GM21423 (cell line): ENCODE measurements around the gene MED12L.
"Not testable (repeated sequence)": the region's sequence is repeated elsewhere in the genome, so short reads cannot be mapped to it uniquely, and the experiment has no call there.

Experiments used
- ATAC-seq: cut with Tn5 transposase; IDR thresholded peaks from one replicate; pipeline ENCODE4 v1.9.1; 2021; ENCODE audit warnings: mild to moderate bottlenecking, moderate library complexity; ENCODE audit not compliant: unreplicated experiment

MED12L gene

GRCh38 chr3:151362751-151363174, 277.3 kb downstream of the MED12L start:
- ATAC-seq: no peak

DNA sequence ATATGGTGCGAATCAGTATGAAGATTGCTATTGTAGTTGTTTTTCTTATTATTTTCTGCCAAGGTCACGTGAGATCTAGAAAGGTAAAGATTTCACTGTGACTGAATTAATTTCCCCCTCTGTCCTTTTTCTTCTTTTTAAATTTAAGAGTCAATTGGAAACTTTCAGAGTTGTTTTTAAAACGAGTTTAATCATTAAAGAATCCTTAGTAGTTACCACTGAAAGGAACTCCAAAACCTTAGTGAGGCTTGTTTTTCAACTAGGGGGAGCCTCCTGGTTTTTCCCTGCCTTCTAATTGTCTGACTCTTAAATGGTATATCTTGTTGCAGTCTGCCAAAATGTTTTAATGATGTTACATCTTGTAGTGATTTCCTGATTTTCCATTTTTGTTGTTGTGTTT, 281.5 kb downstream of the MED12L start:
- ATAC-seq: no peak

GRCh38 chr3:151367448-151367847, 282.0 kb downstream of the MED12L start:
- no peak for ATAC-seq

- no peak for ATAC-seq
Measured at GRCh38 chr3:151371526-151371925, 286.1 kb downstream of the MED12L start.

GRCh38 chr3:151372063-151372820, 286.8 kb downstream of the MED12L start:
- ATAC-seq: no peak

DNA sequence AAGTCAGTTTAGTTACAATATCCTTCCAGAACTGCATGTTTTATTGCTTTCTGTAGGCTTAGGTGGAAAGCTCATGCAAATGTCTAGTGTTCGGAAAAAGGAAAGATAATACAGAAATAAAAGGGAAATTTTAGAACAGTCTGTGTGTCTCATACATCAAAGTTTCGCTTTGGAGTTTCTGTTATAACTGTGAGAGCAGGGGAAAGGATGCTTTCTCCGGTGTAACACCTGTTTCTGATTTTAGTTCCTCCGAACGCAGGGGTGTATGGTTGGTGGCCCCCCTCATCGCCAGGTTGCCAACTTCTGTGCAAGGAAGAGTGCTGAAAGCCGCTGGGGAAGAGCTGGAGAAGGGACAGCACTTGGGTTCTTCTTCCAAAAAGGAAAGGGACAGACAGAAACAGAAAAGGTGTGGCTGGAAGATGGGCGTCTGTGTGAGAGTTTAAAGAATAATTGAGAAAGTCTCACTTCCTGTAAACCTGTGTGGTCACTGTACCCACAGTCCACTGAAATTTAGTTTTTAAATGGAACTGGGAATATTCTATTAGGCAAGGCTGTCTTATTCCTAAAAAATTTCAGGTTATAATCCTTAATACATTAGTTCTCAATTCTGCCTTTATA, 292.4 kb downstream of the MED12L start:
- no peak for ATAC-seq

DNA sequence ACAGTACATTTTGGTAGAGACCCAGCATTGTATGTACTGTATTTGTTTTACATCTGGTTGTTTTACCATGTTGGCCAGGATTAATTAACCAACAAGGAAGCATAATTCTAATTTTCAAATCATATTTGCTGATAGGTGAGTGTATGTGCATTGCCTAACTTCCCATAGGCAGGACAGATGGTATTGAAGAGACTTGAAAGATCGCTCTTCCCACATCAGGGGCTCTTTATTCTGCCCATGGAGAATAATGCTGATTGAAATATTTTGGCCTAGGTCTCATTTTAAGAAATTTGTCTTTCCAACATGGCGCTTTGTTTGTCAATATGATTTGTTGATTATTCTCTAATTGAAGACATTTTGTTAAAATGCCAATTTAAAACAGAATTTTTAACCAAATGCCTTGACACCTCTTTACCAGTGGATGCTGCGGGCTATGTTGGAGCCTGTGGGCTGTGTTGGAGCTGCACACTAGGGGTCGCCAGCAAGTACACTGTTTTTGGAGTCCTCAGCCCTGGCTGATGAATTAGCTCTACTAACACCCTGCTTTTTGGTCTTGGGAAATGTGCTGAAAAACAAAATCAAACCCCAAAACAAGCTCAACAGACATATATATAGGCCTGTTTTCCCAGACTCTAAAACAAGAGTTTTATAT, 293.7 kb downstream of the MED12L start:
- ATAC-seq: no peak

DNA sequence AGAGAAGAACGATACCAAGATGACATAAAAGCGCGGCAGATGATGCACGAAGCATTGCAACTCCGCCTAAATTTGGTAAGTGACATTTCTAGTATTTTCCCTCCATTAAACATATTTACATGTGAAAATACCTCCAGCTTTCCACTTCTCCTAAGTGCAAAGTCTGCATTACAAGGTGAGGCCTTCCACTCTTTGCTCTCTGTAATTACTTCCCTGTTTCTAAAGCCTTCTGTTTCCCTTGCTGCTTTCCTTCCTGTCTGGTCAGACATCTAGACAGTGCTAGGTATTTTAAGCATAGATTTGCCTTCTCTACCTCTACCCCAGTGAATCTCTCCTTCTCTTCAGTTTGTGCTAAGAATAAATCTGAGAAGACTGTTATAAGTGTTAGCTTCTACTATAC, 297.2 kb downstream of the MED12L start:
- peak; percentile 41 for ATAC-seq

DNA sequence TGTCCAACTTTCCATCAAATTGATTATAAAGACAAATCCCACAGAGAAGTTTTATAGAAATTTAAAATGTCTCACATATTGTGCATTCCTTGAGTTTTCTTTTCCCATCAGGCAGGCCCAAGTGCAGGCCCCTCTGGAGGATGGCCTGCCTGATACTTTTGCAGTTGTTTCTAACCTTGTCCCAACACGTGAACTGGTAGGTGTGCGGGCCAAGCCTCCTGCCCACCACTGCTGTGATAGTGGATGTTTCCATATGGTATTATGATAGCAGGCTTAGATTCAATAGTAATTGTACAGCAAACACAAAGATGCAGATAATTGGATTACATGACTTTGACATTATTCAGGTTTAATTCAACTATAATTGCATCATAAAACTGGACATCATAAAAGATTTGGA, 297.6 kb downstream of the MED12L start:
- ATAC-seq: no peak

DNA sequence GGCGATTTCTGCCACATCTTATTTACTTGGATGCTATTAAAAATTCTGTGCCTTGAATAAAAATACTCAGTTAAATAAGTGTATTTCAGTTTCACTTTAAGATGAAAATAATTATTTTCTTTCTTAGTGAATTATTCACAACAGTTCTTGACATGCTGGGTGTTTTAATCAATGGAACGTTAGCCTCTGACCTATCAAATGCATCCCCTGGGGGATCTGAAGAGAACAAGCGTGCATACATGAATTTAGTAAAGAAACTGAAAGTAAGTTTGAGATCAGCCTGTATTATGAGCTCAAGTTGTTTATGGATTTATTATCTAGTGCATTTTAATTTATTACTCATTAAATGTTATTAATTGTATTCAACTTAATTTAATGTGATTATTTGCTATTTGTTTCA, 298.5 kb downstream of the MED12L start:
- ATAC-seq: peak; percentile 66

GRCh38 chr3:151384741-151385174, 299.3 kb downstream of the MED12L start, which contains the start of gene P2RY12:
P2RY12 (minus strand) TSS chr3:151384753; CDS start chr3:151338845, 45,908 bp downstream.
- no peak for ATAC-seq

DNA sequence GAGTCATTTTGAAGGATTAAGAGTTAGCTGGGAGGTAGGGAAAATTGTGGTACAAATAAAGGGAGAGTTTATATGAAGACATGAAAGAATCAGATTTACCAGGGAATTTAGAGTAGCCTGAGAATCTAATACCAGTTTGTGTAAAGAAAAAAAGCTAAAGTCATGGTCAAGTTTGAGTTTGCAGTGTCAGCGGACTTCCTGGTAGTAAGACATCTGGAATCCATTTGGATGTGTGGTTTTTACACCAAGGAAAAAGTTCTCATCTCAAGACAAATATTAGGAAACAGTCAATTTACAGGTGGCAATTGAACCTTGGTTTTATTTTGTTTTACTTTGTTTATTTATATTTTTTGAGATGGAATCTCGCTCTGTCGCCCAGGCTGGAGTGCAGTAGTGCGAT, 300.6 kb downstream of the MED12L start:
- no peak for ATAC-seq

DNA sequence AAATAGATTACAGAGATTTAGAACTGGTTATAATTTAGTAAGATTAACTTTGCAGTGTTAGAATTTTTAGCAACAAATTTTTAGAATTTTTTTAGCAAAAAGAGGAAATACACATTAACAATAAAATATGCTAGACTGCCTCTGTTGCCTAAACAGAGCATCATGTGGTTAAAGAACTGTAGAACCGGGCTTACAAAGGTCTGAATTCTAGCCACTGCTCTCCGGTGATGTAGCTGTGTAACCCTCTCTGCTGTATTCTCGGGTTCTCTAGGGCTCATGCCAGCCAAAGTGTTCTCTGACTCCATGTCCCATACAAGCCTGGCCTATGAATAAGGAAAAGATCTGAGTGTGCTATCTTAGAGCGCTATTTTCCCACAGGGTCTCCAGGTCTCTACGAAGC, 302.0 kb downstream of the MED12L start:
- no peak for ATAC-seq

DNA sequence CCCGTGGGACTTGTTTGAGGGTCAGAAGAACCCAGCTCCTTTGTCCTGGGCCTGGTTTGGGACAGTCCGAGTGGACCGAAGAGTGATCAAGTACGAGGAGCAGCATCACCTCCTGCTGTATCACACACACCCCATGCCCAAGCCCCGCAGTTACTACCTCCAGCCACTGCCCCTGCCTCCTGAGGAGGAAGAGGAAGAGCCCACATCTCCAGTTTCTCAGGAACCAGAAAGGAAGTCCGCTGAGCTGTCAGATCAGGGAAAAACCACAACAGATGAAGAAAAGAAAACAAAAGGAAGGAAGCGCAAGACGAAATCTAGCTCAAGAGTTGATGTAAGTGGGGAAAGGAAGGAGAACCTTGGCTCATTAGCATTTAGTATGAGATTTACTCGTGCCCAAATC, 302.4 kb downstream of the MED12L start:
- ATAC-seq: no peak

DNA sequence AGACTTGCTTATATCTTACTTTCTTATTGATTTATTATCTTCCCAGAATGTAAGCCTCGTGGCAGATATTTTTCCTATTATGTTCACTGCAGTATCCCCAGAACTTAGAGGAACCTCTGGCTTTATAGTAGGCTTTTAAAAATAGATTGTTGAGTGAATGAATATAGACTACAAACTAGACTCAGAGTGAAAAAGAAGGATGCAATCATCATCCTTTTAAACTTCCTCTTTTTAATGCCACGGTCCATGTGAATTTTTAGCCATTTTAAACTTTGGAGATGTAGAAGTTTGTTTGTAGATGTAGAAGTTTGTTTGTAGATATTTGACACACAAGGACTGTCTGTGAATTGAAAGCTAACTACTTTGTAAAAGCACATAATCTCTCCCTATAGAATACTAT, 306.3 kb downstream of the MED12L start:
- ATAC-seq: no peak

DNA sequence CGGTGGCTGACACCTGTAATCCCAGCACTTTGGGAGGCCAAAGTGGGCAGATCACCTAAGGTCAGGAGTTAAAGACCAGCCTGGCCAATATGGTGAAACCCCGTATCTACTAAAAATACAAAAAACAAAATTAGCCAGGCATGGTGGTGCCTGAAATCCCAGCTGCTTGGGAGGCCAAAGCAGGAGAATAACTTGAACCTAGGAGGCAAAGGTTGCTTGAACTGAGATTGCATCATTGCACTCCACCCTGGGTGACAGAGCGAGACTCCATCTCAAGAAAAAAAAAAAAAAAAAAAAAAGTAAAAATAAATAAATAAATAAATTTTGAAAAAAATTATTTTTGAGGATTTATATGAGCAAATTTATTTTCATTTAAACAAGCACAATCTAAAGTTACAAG, 306.7 kb downstream of the MED12L start:
- ATAC-seq: not testable (repeated sequence)

DNA sequence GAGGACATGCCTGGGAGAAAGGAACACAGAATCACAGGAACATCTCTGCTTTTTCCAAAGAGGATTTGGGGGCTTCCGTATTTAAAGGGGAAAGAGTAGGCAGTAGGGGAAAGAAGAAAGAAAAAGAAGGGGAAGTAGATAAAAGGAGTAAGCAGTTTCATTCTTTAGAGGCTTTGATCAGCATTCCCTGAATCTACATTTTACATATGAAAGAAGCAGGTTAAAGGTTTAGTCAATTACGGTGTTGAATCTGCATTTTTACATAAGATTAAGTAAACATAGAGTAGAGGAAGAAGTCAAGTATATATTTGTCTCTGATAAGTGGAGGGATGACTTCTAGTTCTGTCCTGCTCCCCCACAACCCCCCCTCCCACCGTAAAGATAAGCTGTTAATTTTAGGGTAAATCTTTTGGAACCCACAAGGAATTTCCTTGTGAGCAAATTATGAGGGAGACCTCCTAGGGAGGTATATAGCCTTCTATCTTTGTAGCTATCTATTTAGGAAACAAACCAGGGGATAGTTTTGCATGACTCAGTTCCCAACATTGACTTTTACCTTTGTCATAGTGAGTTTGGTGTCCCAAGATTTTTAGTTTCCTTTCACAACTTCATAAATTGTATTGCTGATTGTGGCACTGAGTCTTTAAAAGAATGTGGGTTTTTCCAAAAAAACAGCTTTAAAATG, 307.8 kb downstream of the MED12L start:
- ATAC-seq: no peak

GRCh38 chr3:151393941-151394340, 308.5 kb downstream of the MED12L start:
- ATAC-seq: no peak

- no peak for ATAC-seq
Measured at GRCh38 chr3:151394611-151395010, 309.1 kb downstream of the MED12L start.

DNA sequence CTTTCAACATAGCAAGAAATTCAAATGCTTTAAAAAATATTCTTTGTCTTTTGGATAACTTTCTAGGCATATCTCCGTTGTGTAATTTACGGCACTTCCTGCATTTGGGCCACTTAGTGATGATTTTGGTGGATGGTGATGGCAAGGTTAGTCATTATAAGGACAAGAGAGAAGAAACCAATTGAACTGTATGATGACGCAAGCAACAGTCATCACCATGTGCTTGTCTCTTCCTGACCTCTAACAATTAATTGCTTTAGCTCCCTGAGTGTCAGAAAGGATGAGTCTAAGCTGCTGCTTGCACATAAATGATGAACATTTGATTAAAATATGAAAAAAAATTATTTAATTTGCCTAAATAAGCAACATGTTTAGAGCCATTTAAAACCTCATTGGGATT, 310.3 kb downstream of the MED12L start:
- no peak for ATAC-seq

DNA sequence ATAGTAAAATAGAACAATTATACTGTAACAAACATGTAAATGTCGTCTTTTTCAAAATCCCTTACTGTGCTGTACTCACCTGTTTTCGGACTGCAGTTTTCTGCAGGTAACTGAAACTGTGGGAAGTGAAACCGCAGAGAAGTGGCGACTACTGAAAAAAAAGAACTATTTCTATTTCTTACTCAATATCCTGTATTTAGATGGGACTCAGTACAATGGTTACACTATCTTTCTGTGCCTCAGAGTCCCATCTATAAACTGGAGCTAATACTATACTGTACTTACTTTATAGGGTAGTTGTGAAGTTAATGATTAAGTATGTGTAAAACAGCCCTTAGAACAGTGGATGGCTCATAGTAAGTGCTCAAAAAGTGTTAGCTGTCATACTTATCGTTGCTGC, 313.4 kb downstream of the MED12L start:
- no peak for ATAC-seq
